Inflammatory macrophage treated with lipopolysaccharide for 1 hour (primary cell): ENCODE results near the gene TAT.
"Not testable (repeated sequence)": the region's sequence is repeated elsewhere in the genome, so short reads cannot be mapped to it uniquely, and the experiment has no call there.

ENCODE experiments used
- DNase-seq, 2 donors: peaks; one replicate each; pipeline ENCODE4 v3.0.0-alpha.2; 2020 to 2022

TAT gene

DNA sequence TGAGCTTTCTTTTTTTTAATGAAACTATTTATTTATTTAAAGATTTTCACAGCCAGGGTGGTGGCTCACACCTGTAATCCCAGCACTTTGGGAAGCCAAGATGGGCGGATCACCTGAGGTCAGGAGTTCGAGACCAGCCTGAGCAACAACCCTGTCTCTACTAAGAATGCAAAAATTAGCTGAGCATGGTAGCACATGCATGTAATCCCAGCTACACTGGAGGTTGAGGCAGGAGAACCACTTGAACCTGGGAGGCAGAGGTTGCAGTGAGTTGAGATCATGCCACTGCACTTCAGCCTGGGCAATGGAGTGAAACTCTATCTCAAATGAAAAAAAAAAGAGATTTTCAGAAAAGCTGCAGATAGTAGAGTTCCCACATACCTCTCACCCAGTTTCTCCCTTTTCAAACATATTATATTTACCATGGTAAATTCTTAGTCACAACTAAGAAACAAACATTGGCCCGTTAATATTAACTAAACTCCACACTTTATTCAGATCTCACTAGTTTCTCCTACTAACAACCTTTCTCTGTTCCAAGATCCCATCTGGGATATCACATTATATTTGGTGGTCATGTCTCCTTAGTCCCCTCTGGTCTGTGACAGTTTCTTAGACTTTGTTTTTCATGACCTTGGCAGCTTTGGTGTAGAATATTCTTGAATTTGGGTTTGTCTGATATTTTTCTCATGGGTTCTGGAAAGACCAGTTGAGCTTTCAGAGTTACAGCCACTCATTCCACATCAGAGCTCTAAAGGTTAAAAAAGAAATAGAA, 7.8 kb upstream of the TAT start:
- no peak for DNase-seq

DNA sequence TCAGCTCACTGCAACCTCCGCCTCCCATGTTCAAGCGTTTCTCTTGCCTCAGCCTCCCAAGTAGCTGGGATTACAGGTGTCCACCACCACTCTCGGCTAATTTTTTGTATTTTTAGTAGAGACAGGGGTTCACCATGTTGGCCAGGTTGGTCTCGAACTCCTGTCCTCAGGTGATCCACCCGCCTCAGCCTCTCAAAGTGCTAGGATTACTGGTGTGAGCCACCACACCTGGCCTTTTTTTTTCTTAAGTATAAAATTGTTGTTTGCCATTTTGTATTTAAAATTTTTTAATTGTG, 5.6 kb upstream of the TAT start:
- DNase-seq: not testable (repeated sequence)

DNA sequence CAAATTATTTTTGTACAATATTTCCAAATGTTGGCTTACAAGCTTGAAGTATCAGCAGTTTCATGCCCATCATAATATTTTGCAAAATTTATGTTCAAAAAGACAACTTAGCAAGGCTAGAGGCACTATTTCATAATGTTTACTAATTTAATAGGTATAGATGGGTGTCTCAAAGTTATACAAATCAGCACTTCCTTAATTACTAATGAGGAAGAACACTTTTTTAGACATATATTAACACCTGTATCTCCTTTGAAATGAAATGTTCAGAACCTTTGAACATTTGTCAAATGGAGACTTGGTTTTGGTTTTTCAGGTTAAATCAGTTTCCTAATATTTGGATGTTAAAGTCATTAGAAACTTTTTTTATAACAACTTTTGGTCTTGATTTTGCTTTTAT, 2.2 kb downstream of the TAT start:
- DNase-seq: no peak

DNA sequence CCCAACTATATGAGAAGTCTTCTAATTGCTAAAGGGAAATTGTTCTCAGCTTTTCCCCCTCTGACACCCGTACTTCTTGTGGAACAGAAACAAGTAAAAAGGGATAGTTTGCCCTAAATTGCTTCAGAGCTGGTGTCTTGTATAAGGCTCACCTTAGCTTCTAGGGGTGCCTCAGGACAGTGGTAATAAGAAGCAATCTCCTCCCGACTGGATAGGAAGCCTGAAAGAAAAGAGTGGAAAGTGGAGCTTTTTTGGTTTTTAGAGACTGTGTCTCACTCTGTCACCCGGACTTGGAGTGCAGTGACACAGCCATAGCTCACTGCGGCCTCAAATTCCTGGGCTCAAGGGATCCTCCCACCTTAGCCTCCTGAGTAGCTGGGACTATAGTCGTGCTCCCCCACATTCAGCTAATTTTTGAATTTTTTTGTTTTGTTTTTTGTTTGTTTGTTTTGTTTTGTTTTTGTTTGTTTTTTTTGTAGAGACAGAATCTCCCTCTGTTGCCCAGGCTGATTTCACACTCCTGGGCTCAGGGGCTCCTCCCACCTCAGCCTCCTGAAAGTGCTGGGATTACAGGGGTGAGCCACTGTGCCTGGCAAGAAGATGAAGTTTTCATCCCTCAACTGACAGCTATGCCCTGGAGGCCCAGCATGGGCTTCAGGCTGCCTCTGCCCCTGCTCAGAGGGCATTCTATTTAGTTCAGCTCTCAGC, 3.4 kb downstream of the TAT start:
- no peak for DNase-seq

DNA sequence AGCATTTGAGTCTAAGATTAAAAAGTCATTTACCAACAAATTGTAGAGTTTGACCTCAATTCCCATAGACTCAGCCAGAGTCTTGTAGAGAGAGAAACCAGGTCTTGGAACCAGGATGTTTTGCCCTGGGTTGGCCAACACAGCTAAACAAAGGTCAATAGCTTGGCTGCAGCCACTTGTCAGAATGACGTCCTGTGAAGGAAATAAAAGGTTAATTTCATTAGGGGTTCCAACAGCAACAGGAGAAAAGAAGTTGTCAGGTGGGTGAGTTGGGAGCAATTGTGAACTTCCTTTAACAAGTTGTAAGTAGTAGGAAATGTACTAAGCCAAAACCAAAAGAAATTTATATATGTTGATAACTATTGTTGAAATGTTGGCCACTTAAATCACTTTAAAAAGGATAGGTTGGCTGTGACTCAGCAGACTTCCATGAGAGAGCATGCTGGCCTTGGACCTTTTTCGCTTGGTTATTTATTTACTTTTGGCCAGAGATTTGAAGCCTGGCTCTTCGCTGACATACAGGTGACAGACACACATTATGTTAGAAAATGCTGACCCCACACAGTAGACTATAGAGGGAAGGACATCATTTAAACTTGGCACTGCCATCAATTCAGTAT, 4.3 kb downstream of the TAT start:
- no peak for DNase-seq

DNA sequence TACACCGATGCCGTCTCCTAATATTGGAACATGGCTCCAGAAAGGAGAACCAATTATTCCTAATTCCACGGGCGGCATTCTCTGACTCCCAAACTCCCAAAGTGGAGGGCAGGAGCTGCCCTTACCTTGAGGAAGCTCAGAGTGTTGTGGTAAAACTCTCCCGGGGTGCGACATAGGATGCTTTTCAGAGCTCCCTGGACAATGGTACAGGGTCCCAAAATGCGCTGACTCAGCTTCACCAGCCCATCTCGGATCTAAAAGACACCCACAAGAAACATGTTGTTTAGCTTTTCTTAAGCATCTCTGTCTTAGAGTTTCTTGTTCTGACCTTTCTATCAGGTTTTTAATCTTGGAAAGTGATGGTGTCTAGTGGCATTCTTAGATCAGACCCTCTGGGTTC, 6.7 kb downstream of the TAT start:
- no peak for DNase-seq

DNA sequence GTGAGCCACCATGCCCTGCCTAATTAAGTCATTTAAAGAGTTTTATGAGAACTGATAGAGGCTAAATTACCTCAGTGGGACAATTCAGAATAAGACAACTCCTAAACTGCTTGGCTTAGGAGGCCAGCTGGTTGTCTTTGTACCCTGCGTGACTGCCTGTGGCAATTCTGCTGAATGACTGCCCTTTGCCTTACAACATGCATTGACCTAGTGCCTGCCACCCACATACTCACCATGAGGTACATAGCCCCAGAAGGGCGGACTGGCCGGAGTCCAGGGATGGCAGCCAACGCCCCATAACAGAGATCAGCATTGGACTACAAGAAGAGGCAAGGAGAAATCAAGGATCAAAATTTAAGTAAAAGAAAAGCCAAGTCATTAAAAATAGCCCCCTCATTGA, 7.3 kb downstream of the TAT start:
- no peak for DNase-seq

DNA sequence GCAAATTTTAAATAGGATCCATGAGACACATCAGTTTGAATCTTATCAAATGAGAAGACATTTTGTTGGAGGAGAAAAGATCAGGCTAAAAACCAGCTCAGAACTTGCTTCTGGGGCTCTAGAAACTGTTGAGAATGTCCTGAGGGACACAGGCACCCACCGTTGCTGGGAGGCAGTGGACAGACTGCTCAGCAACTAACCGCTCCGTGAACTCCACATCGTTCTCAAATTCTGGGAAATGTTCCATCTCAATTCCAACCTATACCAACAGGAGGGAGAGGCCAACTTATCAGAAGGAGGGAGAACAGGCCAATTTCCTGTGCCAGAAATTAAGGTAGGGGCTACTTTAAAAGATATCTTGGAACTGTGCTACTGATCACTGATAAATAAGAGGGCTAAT, 8.3 kb downstream of the TAT start:
- no peak for DNase-seq

DNA sequence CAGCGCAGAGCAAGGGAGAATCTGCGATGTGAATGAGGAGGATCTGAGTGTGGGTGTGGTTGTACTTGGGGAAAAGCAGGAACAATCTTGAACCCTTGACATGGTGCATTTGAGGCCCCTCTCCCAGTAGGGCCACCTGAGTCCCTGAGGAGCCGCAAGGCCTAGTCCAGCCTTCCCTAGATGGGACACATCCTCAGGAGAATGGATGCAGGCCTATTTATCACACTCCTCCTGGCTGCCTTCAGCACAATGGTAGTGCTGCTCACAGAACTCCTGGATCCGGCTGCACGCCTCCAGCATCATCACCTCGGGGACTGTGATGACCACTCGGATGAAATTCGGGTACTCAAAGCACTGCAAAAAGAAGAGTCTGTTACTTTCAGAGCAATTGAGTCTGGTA, 9.0 kb downstream of the TAT start:
- DNase-seq: no peak

DNA sequence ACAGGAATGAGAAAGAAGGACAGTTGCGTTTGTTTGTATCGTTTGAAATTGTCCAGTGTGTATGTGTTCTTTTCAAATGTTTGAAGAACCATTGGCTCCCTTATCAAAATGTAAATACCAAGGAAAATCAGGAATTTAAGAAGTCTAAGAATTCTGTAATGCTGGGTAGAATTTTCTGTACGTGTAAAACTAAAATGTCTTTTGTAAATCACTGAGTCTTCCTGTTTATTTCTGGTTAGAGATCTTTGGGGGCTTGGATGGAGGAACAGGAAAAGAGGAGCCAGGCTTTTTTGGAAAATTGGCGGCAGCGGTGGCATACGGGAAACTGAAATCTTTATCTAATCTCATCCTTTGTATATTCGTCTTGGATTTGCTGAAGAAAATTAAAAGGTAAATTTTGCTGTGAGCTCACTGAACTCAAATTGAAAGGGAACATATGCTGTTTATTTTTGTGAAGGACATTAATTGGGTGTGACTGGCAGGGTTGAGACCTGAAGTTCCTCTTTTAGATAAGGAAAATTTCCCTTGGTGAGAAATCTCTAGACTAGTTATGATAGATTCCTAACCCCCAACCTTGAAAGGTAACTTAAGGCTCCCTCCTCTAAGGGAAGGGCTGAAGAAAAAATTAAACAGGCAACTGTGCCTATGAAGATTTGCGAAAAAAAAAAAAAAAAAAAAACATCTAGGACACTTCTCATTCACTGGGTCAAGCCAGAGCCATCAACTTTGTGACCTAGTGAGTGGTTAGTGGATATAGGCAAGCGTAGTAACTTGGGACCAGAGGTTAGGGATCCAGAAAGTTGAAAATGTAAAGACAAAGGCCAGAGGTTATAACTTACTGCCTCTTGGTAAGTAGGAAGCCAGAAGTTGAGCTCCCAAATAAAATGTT, 10.8 kb downstream of the TAT start:
- peak; percentile 34 to 46 for DNase-seq

DNA sequence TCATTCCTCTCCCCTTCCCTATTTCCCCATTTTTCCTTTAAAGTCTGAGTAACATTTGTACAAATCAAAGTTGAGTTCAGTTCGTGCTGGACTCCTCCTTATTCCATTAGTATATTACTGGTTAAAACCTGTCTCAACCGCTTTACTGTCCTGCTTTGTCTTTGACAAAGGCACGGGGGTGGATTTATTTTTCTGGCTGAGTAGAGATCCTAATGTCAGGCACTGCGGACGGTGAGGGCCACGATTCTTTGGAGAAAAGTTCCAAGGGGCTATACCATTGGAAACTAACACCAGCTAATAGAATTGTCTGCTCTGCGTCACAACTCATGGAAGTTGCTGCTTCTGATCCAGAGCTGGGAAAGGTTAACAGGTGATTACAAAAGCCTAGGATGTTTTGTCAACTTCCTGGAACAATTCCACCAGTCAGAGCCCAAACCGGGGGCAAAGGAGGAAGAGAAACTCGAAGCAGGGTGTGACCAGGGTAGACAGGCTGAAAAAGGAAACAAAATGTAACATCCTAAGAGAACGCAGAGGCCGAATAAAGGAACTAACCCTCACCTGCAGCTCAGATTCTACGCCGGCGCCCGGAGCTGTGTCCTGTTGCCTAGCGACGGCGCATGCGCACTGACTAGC, 12.4 kb downstream of the TAT start:
- peak; percentile 55 to 61 for DNase-seq

DNA sequence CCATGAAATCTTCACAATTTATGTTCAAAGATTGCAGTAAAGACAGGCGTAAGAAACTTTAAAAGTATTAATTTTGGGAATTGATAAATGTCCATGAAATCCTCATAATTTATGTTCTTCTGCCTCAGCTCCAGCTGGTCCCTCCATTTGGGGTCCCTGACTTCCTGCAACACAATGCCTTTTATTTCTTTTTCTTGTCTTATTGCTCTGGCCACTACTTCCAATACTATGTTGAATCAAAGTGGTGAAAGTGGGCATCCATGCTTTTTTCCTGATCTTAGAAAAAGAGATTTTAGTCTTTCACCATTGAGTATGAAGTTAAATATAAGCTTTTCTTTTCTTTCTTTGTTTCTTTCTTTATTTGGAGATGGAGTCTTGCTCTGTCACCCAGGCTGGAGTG, 14.3 kb downstream of the TAT start:
- no peak for DNase-seq

DNA sequence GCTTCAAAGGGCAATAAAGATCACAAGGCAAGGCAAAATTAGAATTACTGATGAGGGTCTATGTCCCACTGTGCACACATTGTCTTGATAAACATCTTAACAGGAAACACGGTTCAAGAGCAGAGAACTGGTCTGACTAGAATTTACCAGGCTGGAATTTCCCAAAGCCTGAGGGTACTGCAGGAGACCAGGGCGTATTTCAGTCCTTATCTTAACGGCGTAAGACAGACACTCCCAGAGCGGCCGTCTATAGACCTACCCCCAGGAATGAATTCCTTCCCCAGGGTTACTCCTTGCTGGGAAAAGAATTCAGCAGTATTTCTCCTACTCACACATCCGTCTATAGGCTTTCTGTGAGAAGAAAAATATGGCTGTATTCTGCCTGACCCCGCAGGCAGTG, 15.0 kb downstream of the TAT start:
- not testable (repeated sequence) for DNase-seq

DNA sequence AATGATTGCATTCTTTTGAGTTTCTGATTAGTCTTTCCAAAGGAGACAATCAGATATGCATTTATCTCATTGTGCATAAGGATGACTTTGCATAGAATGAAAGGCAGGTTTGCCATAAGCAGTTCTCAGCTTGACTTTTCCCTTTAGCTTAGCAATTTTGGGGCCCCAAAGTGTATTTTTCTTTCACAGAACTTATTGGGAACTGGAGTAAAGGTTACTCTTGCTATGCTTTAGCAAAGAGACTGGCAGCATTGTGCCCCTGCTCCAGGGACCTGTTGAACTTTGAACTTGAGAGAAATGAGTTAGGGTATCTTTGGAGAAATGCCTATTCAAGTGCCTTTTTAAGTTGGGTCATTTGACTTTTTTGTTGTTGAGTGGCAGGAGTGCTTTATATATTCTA, 17.0 kb downstream of the TAT start:
- DNase-seq: no peak

DNA sequence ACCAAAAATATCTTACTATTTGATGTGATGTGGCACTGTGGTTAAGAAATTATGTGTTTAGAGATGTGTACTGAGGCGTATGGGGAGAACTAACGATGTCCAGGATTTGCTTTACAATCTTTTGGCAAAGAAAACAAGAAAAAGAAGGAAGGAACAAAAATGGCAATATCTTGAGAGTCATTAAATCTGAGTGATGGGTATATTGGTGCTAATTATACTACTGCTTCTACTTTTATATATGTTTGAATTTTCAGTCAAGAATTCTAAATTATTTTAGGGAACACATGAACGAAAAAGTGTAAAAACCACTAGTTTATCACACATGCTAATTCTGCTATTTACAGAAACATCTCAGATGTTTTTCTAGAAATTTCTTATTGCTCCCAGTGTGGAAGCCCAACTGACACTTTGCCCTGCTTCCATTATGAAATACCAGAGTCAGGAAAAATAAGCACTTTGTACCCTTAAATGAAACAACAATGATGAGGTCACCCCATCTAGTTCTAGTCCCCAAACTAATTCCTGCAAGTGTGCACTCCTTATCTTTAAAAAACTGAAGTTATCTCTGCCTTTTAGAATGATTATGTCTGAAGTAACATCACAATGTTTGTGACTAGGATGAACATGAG, 18.8 kb downstream of the TAT start:
- no peak for DNase-seq

DNA sequence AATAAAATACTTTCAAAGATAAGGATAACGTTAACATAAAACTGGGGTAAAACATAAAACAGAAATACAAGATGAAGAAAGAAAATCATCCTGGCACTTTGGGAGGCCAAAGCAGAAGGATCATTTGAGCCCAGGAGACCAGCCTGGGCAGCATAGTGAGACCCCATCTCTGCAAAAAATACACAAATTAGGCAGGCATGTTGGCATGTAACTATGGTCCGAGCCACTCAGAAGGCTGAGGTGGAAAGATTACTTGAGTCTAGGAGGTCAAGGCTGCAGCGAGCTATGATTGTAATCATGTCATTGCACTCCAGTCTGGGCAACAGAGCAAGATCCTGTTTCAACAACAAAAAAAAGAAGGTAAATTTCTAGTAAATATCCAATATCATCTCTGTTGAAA, 19.6 kb downstream of the TAT start:
- no peak for DNase-seq

DNA sequence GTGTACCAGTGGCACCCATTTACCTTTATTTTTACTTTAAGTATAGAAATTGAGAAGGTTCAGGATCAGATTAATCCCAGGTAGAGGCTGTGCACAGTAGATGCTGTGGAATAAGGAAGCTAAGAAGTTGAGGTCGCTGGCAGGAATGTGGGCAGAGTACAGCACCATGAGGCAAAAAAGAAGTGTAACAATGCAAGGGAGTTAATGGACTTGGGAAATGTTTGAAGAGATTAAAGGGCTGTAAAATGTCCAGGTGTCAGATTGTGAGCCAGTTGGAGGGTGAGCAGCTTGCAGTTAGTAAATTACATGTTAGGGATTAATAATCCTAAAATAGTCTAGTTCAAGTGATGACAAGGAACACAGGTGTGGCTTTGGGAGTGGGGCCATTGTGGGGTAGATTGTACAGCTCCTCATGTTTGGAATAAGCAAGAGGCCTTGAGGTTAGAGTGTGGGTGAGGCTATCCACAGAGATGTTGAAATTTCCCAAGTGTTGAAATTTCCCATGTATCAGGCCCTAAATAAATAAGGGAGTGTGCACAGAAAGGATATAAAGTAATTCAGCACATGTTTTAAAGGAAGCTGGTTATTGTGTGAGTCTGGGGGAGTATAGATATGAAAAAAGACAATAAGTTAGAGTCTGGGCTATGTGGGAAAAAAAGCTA, 21.5 kb downstream of the TAT start:
- peak; percentile 44 to 56 for DNase-seq

DNA sequence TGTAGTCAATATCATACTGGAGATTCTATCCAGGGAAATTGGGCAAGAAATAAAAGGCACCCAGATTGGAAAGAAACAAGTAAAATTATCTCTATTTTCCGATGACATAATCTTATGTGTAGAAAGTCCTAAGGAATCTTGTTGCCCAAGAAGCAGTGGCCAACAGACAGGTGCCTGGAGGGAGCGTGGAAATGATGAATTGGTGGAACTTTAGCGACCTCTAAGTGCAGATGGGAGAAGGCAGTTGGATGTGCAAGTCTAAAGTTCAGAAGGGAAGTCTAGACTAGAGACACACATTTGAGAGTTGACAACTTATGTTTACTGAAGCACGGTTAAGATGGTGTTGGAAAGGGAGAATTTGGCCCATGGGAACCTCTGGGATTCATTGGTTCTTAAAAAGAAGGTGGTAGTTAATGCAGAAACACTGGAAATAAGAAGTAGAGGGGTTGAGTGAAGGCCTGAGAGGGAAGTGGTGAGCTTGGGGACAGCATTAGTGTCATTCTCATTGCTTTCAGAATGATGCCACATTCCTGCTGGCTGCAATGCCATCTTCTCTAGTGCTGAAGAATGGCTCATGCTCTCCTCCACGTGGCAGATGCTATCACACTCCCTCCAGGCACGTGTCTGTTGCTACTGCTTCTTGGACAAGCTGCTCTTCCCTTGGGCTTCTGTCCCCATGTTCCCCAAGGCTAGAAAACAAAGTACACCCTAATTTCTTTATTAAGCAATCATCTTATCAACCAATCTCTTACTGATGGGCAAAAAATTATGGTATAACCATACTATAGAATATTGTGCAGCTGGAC, 24.0 kb downstream of the TAT start:
- no peak for DNase-seq

DNA sequence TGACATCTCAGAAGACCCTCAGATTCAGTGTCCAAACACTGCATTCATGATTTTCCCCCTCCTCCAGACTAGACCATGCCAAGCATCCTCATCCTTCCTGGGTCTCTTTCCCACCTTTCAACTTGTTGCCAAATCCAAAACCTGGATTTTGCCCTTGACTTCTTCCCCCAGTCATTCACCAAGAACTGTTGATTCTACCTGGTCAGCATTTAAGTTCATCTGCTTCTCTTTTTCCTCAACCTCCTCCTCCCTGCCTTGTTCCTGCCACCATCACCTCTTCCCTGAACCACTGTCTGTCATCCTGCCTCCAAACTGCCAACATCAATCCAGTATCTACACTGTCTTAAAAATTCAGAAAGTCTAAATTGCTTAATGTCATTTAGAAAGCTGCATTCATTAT, 29.7 kb downstream of the TAT start:
- DNase-seq: no peak

DNA sequence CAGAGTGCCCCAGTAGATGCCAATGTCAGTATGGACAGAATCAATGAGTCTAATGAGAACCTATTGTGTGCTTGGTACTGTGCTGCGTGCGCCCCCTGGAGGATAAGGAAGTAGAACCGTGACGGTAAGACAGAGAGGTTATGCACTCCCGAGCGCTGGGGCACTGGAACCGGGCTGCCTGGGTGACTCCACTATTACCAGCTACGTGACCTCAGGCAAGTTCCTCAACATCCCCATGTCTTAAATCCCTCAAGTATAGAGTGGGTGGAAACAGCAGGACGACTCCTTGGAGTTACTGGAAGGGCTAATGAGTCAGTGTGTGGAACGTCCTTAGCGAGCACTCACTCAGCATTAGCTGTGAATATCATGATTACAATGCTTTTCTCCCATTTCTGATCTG, 34.5 kb downstream of the TAT start:
- DNase-seq: peak; percentile 73 to 75

DNA sequence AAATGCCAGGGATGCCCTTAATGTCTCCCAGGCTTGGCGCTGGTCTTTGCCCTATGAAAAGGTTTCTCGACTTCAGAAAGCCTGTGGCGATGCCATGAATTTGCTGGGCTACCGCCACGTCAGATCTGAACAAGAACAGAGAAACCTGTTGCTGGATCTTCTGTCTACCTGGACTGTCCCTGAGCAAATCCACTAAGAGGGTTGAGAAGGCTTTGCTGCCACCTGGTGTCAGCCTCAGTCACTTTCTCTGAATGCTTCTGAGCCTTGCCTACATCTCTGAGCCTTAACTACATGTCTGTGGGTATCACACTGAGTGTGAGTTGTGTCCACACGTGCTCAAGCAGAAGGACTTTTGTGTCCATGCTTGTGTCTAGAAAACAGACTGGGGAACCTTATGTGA, 39.2 kb downstream of the TAT start:
- DNase-seq: peak; percentile 25 to 41
